H54 (cell line): ENCODE measurements around the gene STEAP1B.
"Not testable (repeated sequence)": the region's sequence is repeated elsewhere in the genome, so short reads cannot be mapped to it uniquely, and the experiment has no call there.

Experiments
- DNase-seq: peaks from one replicate; pipeline ENCODE4 v3.0.0; 2011; ENCODE audit warnings: low spot score, mixed read lengths; ENCODE audit not compliant: insufficient read length
- FAIRE-seq: peaks from 3 replicates; lab custom pipeline; 2011; peaks lifted over from hg19 to GRCh38; lab: Jason Lieb, UNC
- POLR2A ChIP-seq: IDR thresholded peaks from 2 replicates; pipeline ENCODE4 v1.6.1; 2011; ENCODE audit warnings: low read depth, mild to moderate bottlenecking, low read length

STEAP1B gene

DNA sequence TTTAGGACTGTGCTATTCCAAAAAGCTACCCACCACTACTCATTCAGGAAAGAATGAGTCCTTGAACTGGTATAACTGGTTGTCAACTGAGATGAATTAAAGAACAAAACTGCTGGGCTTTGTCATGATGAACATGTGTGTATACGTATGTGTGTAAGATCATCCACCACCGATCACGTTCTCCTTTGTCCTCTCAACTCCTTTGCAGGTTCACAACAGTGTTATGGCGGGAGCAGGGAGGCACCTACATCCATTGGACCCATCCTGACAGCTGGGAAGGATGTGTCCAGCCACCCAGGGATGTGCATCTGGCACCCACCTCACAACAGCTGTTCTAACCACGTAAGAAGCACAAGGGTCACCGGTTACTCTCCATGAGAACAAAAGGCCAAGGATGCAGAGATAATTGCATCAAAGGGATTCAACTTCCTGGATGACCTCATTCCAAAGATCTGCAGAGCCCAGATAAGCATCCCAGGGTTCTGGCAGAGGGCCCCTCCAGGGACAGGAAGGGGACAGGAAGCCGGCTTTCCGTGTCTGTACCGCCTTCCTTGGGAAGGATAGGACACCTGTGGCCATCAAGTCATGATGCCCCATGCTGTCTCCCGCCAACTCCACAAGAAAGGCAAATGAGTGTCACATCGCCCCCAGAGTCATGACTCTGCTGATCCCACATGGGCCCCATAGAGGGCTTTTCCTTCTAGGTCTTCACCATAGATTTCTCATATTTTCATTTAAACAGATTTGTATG is 66.1 kb downstream of the STEAP1B start:
- no peak for TF ChIP-seq POLR2A
- DNase-seq (peak; percentile 47), FAIRE-seq (peak; percentile 65)

- not testable (repeated sequence) for DNase-seq
- peak; percentile 68 for FAIRE-seq
Measured at GRCh38 chr7:22433165-22433700, 66.8 kb downstream of the STEAP1B start.

DNA sequence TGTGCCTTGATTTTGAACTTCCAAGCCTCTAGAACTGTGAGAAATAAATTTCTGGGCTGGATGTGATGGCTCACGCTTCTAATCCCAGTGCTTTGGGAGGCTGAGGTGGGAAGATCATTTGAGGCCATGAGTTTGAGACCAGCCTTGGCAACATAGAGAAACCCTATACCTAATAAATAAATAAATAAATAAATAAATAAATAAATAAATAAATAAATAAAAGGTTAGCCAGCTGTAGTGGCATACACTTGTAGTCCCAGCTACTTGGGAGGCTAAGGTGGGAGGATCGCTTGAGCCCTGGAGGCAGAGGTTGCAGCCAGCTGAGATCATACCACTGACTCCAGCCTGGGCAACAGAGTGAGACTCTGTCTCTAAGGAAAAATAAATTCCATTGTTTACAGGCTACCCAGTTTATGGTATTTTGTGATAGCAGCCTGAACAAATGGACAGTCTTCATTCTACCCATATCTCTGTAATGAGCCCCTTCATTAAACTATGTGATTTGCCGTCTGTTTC is 67.7 kb downstream of the STEAP1B start:
- TF ChIP-seq POLR2A = no peak
- FAIRE-seq (no peak), DNase-seq (no peak)

GRCh38 chr7:22430457-22430856 is 69.5 kb downstream of the STEAP1B start:
- FAIRE-seq (peak; percentile 82), DNase-seq (peak; percentile 40)
- TF ChIP-seq POLR2A = no peak

GRCh38 chr7:22429386-22429785 is 70.6 kb downstream of the STEAP1B start:
- no peak for TF ChIP-seq POLR2A
- FAIRE-seq = no peak
- no peak for DNase-seq

- TF ChIP-seq POLR2A = no peak
- no peak for FAIRE-seq
- no peak for DNase-seq
Measured at GRCh38 chr7:22427855-22428254, 72.1 kb downstream of the STEAP1B start.

GRCh38 chr7:22427104-22427503 is 72.9 kb downstream of the STEAP1B start:
- no peak for DNase-seq
- FAIRE-seq = no peak
- TF ChIP-seq POLR2A = no peak

DNA sequence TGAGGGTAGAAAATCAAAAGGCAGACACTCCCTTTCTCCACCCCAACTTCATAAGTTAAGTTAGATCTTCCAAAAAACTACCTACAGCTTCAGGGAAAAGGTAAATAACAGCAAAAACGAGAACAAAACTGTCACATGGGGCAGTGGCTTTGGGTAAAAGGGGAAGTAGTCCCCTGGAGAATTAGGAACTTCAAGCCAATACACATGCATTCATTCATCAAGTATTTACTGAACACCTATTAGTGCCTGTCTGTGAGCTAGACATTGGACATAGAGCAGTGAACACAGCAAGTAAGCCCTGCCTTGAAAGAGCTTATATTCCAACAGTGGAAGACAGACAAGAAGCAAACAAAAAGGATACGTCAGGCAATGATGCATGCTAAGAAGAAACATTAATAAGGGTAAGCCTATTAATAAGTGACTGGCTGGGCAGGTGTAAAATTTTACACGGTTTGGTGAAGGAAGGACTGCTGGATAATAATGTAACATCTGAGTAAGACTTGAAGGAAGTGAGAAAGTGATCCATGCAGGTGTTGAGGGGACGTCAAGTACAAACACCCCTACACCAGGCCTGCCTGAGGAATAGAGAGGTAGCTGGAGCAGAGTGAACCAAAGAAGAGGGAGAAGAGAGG is 73.4 kb downstream of the STEAP1B start:
- FAIRE-seq (no peak), DNase-seq (no peak)
- no peak for TF ChIP-seq POLR2A

DNA sequence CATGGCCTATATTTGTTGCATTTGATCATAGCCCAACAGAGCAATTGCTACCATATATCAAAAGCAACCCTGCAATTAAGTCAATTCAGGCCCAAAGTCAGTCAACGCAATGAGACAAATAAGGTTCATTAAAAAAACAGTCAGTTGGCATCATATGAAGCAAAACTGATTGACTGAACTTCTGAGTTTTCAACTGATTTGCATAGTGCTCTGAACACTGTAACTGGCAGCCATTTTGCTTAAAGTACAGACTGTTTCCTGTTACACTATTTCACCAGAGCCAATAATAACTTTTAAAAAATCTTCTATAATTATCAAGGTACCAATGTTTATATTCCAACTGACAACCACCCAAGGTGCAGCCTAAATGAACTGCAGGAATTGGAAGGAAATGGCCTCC is 74.6 kb downstream of the STEAP1B start:
- FAIRE-seq = no peak
- no peak for DNase-seq
- TF ChIP-seq POLR2A = no peak

DNA sequence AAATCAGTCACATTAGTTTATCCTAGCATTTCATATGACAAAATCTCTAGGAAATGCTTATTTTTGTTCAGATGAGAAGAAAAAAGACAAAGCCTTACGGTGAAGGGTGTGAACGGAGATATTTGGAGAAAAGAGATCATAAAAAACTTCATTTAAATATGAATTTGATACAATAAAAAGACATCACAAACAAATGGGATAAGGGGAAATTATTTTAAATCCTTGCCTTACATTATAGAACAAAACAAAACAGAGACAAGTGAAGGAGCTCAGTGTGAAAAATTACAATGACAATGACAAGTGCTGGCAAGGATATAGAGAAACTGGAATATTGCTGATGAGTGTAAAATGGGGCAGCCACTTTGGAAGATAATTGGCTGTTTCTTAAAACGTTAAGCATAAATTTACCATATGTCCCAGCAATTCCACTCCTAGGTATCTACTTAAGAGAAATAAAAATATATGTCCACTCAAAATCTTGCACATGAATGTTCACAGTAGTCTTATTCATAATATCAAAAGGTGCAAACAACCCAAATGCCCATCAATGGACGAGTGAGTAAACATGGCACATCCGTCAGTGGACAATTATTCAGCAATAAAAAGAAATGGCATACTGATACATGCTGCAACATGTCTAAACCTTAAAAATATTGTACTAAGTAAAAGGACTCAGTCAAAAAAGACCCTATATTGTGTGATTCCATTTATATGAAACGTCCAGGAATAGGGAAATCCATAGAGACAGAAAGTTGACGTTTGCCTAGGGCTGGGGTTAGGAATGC is 77.0 kb downstream of the STEAP1B start:
- TF ChIP-seq POLR2A = no peak
- no peak for FAIRE-seq
- no peak for DNase-seq

DNA sequence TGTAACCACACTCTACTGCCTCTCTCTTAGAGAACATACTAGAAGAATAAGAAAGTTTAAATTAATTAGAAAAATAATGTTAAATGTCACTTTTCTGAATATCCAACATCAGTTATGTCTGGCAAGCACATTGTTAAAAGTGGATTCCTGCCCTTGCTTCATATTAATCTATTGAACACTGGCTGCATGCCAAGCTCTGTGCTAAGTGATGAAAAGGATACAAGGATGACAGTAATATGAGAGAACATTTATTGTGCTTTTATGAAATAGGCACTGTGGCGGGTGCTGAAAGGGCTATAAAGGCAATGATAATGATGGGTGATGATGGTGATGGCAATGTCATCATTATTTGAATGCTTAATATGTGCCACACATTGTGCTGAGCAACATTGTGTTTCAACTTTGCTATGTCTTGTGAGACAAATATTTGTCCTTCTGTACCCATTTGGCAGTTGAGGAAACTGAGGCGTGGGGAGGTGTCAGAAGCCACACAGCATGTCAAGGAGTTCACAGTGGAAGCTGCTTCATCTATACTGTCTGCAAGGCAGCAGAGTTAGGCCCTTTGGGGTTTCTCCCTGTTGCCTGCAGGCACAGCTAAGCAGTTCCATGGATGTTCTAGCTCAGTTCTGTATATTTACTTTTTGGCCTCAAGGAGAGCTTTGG is 78.9 kb downstream of the STEAP1B start:
- no peak for DNase-seq
- TF ChIP-seq POLR2A = no peak
- FAIRE-seq = no peak

GRCh38 chr7:22420008-22420407 is 80.0 kb downstream of the STEAP1B start:
- FAIRE-seq (no peak), DNase-seq (no peak)
- no peak for TF ChIP-seq POLR2A

DNA sequence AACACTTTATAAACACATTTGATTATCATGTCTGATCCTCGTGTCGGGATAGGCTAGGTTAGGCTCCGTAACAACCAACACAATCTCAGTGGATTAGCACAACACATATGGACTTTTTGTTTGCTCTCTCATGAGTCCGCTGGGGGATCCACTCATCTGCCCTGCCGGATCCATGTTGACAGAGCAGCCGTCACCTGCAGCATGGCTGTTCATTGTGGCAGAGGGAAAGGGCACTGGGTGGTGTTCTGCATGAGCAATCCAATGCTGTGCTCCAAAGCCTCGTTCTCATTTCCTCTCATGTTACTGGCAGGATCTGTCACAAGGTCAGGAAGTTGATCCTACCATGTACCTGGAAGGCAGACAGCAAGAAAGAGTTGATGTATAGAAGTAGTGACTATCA is 80.5 kb downstream of the STEAP1B start:
- no peak for FAIRE-seq
- TF ChIP-seq POLR2A = no peak
- DNase-seq = no peak
